ENCODE measurements around the gene DZIP1.

DZIP1 gene

GRCh38 chr13:95544293-95544692, 100.2 kb downstream of the DZIP1 start:
- no peak for DNase-seq (ENCODE audit: low read depth)
- TF ChIP-seq CTCF (IDR thresholded peaks at IDR 0.05; ENCODE audit: control insufficient read depth, insufficient read depth, low read depth, low read length, missing control alignments), result no peak
- no peak overlapping the region for H3K4me3 ChIP-seq (ENCODE audit: control insufficient read depth, low read depth, low read length)

DNA sequence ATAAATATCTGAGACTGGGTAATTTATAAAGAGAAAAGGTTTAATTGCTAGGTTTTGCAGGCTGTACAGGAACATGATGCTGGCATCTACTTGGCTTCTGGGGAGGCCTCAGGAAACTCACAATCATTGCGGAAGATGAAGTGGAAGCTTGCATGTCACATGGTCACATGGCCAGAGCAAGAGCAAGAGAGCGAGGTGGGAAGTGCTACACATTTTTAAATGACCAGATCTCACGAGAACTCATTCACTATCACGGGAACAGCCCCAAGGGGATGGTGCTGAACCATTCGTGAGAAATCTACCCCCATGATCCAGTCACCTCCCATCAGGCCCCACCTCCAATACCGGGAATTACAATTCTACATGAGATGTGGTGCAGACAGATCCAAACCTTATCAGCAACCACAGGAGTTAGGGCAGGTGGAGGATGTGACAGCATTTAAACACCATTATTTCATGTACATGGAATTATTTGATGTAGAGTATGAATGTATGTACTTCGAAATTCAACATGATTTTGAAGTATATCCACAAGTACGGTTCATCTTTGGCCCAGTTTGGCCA, 102.5 kb downstream of the DZIP1 start:
- no peak overlapping the region for H3K4me3 ChIP-seq (ENCODE audit: control insufficient read depth, low read depth, low read length)
- DNase-seq (ENCODE audit: low read depth), result no peak
- no peak for TF ChIP-seq CTCF (IDR thresholded peaks at IDR 0.05; ENCODE audit: control insufficient read depth, insufficient read depth, low read depth, low read length, missing control alignments)

GRCh38 chr13:95541308-95541707, 103.2 kb downstream of the DZIP1 start:
- TF ChIP-seq CTCF (IDR thresholded peaks at IDR 0.05; ENCODE audit: control insufficient read depth, insufficient read depth, low read depth, low read length, missing control alignments), result no peak
- no peak overlapping the region for H3K4me3 ChIP-seq (ENCODE audit: control insufficient read depth, low read depth, low read length)

DNA sequence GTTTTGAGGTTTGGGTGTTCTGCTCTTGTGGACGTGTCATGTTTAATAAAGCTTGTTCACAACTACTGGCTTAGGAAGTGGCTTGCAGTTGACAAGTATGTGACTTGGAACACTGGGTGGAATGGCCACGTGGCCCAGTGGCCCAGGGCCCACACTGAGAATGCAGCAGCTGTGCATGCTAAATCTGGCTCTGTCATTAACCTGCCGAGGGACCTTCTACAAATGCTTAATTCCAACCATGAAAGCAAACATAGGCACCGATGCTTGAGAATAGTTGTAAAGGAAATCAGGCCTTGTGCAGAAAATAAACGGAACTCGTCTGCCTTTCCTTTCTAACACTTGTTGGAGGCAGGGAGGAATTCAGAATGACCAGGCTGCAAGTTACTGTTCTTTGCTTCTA, 103.6 kb downstream of the DZIP1 start:
- DNase-seq (ENCODE audit: low read depth), result no peak
- TF ChIP-seq CTCF (IDR thresholded peaks at IDR 0.05; ENCODE audit: control insufficient read depth, insufficient read depth, low read depth, low read length, missing control alignments), result no peak
- H3K4me3 ChIP-seq (ENCODE audit: control insufficient read depth, low read depth, low read length), result no peak overlapping the region

More at GRCh38 chr13:95541308-95541707, 103.2 kb downstream of the DZIP1 start:
- DNase-seq (ENCODE audit: low read depth), result no peak

- TF ChIP-seq CTCF (IDR thresholded peaks at IDR 0.05; ENCODE audit: control insufficient read depth, insufficient read depth, low read depth, low read length, missing control alignments), result peak; percentile 19
- DNase-seq (ENCODE audit: low read depth), result peak; percentile 5
- H3K4me3 ChIP-seq (ENCODE audit: control insufficient read depth, low read depth, low read length), result no peak overlapping the region
These were observed 107.8 kb downstream of the DZIP1 start for GRCh38 chr13:95536632-95537241.

GRCh38 chr13:95535243-95535642, 109.3 kb downstream of the DZIP1 start:
- H3K4me3 ChIP-seq (ENCODE audit: control insufficient read depth, low read depth, low read length), result no peak overlapping the region
- peak; percentile 5 for DNase-seq (ENCODE audit: low read depth)
- no peak for TF ChIP-seq CTCF (IDR thresholded peaks at IDR 0.05; ENCODE audit: control insufficient read depth, insufficient read depth, low read depth, low read length, missing control alignments)
